HPDE6-E6E7 (cell line): ENCODE results near the gene NBEAL1.
"Not testable (repeated sequence)": the region's sequence is repeated elsewhere in the genome, so short reads cannot be mapped to it uniquely, and the experiment has no call there.

Experiments
- DNase-seq: peaks from one replicate; pipeline ENCODE4 v3.0.0; 2011; ENCODE audit warnings: missing footprints; ENCODE audit errors: extremely low spot score

Gene NBEAL1

GRCh38 chr2:203039211-203039610 lies 24.5 kb downstream of the NBEAL1 start:
- DNase-seq, result not testable (repeated sequence)

GRCh38 chr2:203040966-203041521 lies 26.4 kb downstream of the NBEAL1 start:
- DNase-seq, result no peak

GRCh38 chr2:203042178-203042577 lies 27.5 kb downstream of the NBEAL1 start:
- DNase-seq, result no peak

- no peak for DNase-seq
Observed at GRCh38 chr2:203043226-203043625, 28.6 kb downstream of the NBEAL1 start.

- no peak for DNase-seq
Observed at GRCh38 chr2:203045867-203046266, 31.2 kb downstream of the NBEAL1 start.

- DNase-seq, result no peak
Observed at GRCh38 chr2:203052539-203052938, 37.9 kb downstream of the NBEAL1 start.

GRCh38 chr2:203059567-203060240 lies 45.0 kb downstream of the NBEAL1 start:
- no peak for DNase-seq

GRCh38 chr2:203061346-203061745 lies 46.7 kb downstream of the NBEAL1 start:
- DNase-seq, result no peak

- no peak for DNase-seq
Observed at GRCh38 chr2:203062126-203062525, 47.5 kb downstream of the NBEAL1 start.

GRCh38 chr2:203066519-203067091 lies 51.9 kb downstream of the NBEAL1 start:
- DNase-seq, result not testable (repeated sequence)

- DNase-seq, result no peak
Observed at GRCh38 chr2:203070701-203071100, 56.0 kb downstream of the NBEAL1 start.

GRCh38 chr2:203071148-203071547 lies 56.5 kb downstream of the NBEAL1 start:
- DNase-seq, result no peak

- DNase-seq, result no peak
Observed at GRCh38 chr2:203072371-203072770, 57.7 kb downstream of the NBEAL1 start.

GRCh38 chr2:203077451-203077850 lies 62.8 kb downstream of the NBEAL1 start:
- peak; percentile 3 for DNase-seq

GRCh38 chr2:203080447-203081045 lies 65.9 kb downstream of the NBEAL1 start:
- no peak for DNase-seq

- DNase-seq, result no peak
Observed at GRCh38 chr2:203083328-203083727, 68.7 kb downstream of the NBEAL1 start.

- not testable (repeated sequence) for DNase-seq
Observed at GRCh38 chr2:203086381-203086780, 71.7 kb downstream of the NBEAL1 start.

- DNase-seq, result not testable (repeated sequence)
Observed at GRCh38 chr2:203090721-203091120, 76.0 kb downstream of the NBEAL1 start.

GRCh38 chr2:203097735-203098134 lies 83.1 kb downstream of the NBEAL1 start:
- no peak for DNase-seq

GRCh38 chr2:203102357-203102756 lies 87.7 kb downstream of the NBEAL1 start:
- not testable (repeated sequence) for DNase-seq

GRCh38 chr2:203104273-203104672 lies 89.6 kb downstream of the NBEAL1 start:
- no peak for DNase-seq

- no peak for DNase-seq
Observed at GRCh38 chr2:203105996-203106395, 91.3 kb downstream of the NBEAL1 start.

GRCh38 chr2:203110496-203110895 lies 95.8 kb downstream of the NBEAL1 start:
- DNase-seq, result not testable (repeated sequence)
